ENCODE results near the gene ABCB8. TPM values are rescaled to one million over a fixed set of nuclear protein-coding genes. Genes with fewer than 3 reads are reported as not detected.

Gene ABCB8
- total and polyA plus RNA-seq, 9 of the 15 experiments (the other 6 are each of a cell fraction or from before 2014, with no cell fraction given) = 7.6 to 106 (median 36.3) TPM

DNA sequence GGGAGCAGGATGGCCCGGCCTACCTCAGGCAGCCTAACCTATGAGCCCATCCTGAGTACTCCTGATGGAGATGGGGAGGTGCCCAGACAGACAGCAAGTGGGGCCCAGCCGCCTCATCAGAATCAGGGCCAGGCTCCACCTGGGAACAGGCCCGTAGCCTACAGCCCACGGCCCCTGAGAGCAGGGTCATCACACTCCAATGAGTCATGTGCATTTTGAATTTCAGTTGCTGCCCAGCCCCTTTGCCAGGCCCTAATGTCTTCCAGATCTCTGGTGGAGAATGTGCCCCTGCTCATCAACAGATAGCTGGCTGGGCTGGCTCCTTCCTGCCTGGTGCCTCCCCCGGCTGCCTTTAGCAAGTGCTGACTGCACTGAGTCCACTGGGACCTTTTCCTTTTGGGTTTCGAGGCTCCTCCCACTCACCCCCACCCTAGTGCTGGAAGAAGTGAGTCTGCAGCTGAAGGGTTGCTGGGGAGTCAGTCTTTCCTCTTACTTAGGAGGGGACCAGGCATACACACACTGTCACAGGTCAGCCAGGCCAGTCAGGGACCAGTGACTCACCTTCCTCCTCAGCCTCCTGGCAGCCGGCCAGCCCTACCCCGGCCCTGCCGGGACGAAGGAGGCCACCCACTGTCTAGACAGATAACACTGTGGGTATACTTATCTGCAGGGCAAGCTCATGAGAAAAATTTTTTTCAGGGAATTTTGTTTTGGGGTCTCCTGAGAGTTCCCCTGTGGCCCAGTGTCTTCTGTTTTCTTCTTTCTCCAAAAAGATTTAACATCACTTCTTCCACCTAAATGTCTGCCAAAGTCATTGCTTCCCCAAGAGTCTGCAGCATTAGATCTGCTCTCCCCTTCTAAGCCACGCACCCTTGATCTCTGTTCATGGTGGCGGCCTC lies 10.9 kb downstream of the ABCB8 start (continued):
- TF ChIP-seq, protein P1, sequence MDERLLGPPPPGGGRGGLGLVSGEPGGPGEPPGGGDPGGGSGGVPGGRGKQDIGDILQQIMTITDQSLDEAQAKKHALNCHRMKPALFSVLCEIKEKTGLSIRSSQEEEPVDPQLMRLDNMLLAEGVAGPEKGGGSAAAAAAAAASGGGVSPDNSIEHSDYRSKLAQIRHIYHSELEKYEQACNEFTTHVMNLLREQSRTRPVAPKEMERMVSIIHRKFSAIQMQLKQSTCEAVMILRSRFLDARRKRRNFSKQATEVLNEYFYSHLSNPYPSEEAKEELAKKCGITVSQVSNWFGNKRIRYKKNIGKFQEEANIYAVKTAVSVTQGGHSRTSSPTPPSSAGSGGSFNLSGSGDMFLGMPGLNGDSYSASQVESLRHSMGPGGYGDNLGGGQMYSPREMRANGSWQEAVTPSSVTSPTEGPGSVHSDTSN (CRISPR knock-in tag; IDR thresholded peaks at IDR 0.05; ENCODE audit: low read depth) = no peak
- TF ChIP-seq, protein P1 (tag; conservative IDR thresholded peaks at IDR 0.05; ENCODE audit: low read depth) = no peak
- 0 out of 2 replicates have a peak, but pooled peaks have one; percentile 19 for TF ChIP-seq ZNF41 (CRISPR knock-in tag; conservative IDR thresholded peaks at IDR 0.05)
- peak; percentile 95 for TF ChIP-seq MTA3 (IDR thresholded peaks at IDR 0.05; ENCODE audit: borderline replicate concordance)
- 0 out of 2 replicates have a peak, but pooled peaks have one; percentile 51 for TF ChIP-seq ZNF79 (CRISPR knock-in tag; IDR thresholded peaks at IDR 0.05; ENCODE audit: low read depth)
- TF ChIP-seq, protein P2, sequence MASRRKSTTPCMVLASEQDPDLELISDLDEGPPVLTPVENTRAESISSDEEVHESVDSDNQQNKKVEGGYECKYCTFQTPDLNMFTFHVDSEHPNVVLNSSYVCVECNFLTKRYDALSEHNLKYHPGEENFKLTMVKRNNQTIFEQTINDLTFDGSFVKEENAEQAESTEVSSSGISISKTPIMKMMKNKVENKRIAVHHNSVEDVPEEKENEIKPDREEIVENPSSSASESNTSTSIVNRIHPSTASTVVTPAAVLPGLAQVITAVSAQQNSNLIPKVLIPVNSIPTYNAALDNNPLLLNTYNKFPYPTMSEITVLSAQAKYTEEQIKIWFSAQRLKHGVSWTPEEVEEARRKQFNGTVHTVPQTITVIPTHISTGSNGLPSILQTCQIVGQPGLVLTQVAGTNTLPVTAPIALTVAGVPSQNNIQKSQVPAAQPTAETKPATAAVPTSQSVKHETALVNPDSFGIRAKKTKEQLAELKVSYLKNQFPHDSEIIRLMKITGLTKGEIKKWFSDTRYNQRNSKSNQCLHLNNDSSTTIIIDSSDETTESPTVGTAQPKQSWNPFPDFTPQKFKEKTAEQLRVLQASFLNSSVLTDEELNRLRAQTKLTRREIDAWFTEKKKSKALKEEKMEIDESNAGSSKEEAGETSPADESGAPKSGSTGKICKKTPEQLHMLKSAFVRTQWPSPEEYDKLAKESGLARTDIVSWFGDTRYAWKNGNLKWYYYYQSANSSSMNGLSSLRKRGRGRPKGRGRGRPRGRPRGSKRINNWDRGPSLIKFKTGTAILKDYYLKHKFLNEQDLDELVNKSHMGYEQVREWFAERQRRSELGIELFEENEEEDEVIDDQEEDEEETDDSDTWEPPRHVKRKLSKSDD (conservative IDR thresholded peaks at IDR 0.05; ENCODE audit: low read length) = no peak
- no peak for TF ChIP-seq ZFP30 (CRISPR knock-in tag; IDR thresholded peaks at IDR 0.05; ENCODE audit: borderline replicate concordance)
- no peak; the same call in 1 of the 2 replicates for TF ChIP-seq CBX1 (IDR thresholded peaks at IDR 0.05; ENCODE audit: low read depth)
- peak; percentile 54; the same call in 1 of the 2 replicates for TF ChIP-seq POLR2AphosphoS2 (IDR thresholded peaks at IDR 0.05; ENCODE audit: low read length)
- peak; percentile 86 for TF ChIP-seq PML (IDR thresholded peaks at IDR 0.05; ENCODE audit: low read length)
- TF ChIP-seq ZNF253 (CRISPR knock-in tag; conservative IDR thresholded peaks at IDR 0.05) = no peak
- no peak for TF ChIP-seq HNRNPK (IDR thresholded peaks at IDR 0.05; ENCODE audit: low read depth, low read length, poor library complexity, severe bottlenecking)
- TF ChIP-seq ZNF507 (tag; conservative IDR thresholded peaks at IDR 0.05) = no peak
- peak; percentile 36 for TF ChIP-seq HNRNPLL (IDR thresholded peaks at IDR 0.05; ENCODE audit: low read depth, low read length, poor library complexity, severe bottlenecking)
- TF ChIP-seq SNIP1 (IDR thresholded peaks at IDR 0.05; ENCODE audit: low read depth) = no peak
- 0 out of 2 replicates have a peak, but pooled peaks have one; percentile 33 for TF ChIP-seq NR2F6 (CRISPR knock-in tag; IDR thresholded peaks at IDR 0.05)
- peak; percentile 100 for TF ChIP-seq SMARCA4 (IDR thresholded peaks at IDR 0.05)
- no peak for TF ChIP-seq ZNF133 (CRISPR knock-in tag; IDR thresholded peaks at IDR 0.05)
- TF ChIP-seq GTF2F1 (IDR thresholded peaks at IDR 0.05; ENCODE audit: low read depth, low read length) = no peak
- TF ChIP-seq ARID1B (IDR thresholded peaks at IDR 0.05) = peak; percentile 99
- no peak for TF ChIP-seq CBX8 (IDR thresholded peaks at IDR 0.05; ENCODE audit: borderline replicate concordance, extremely low read depth, low read depth, low read length, poor library complexity, severe bottlenecking)
- TF ChIP-seq ZNF436 (CRISPR knock-in tag; IDR thresholded peaks at IDR 0.05) = no peak
- TF ChIP-seq NFE2L1 (tag; IDR thresholded peaks at IDR 0.05; ENCODE audit: borderline replicate concordance, low read depth) = no peak
- TF ChIP-seq SIRT6 (IDR thresholded peaks at IDR 0.05; ENCODE audit: low read depth, low read length) = no peak

Measured in K562 (cell line).